ENCODE results near the gene PGLYRP4.

Gene PGLYRP4

GRCh38 chr1:153397051-153397923 lies 48.6 kb upstream of the PGLYRP4 start:
- no peaks in the 10 kb centered on the region for H3K4me1 ChIP-seq (ENCODE audit: control insufficient read depth, insufficient read depth, low read length)
- no peaks in the 10 kb centered on the region for H3K9me3 ChIP-seq (ENCODE audit: control insufficient read depth, insufficient read depth, low read depth, low read length)
- ChIA-PET CTCF (interaction anchor here (0.9 to 2.8 kb wide), 2 partner anchors 42 to 69 kb away, joined by 3 to 9 read pairs; no protein-coding TSS in a partner anchor), POLR2A (no interaction called here)
- TF ChIP-seq YY1 (tag by site-specific recombination; IDR thresholded peaks at IDR 0.05): no peak
- TF ChIP-seq HOXC10 (CRISPR knock-in tag; IDR thresholded peaks at IDR 0.05): no peak
- no peak for TF ChIP-seq ZNF768 (tag by site-specific recombination; IDR thresholded peaks at IDR 0.05)
- TF ChIP-seq, protein P1, sequence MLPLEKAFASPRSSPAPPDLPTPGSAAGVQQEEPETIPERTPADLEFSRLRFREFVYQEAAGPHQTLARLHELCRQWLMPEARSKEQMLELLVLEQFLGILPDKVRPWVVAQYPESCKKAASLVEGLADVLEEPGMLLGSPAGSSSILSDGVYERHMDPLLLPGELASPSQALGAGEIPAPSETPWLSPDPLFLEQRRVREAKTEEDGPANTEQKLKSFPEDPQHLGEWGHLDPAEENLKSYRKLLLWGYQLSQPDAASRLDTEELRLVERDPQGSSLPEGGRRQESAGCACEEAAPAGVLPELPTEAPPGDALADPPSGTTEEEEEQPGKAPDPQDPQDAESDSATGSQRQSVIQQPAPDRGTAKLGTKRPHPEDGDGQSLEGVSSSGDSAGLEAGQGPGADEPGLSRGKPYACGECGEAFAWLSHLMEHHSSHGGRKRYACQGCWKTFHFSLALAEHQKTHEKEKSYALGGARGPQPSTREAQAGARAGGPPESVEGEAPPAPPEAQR (tag by site-specific recombination; IDR thresholded peaks at IDR 0.05): no peak
- no peak for TF ChIP-seq ZNF747 (tag by site-specific recombination; IDR thresholded peaks at IDR 0.05)
- no peak for TF ChIP-seq ZNF324 (tag by site-specific recombination; IDR thresholded peaks at IDR 0.05)
- TF ChIP-seq ZNF548 (tag by site-specific recombination; IDR thresholded peaks at IDR 0.05): no peak
- no peak for TF ChIP-seq ZNF610 (tag by site-specific recombination; IDR thresholded peaks at IDR 0.05; ENCODE audit: borderline replicate concordance)
- TF ChIP-seq ZNF404 (tag by site-specific recombination; IDR thresholded peaks at IDR 0.05): no peak
- TF ChIP-seq ZNF175 (tag by site-specific recombination; IDR thresholded peaks at IDR 0.05): no peak
- TF ChIP-seq ZNF514 (tag by site-specific recombination; IDR thresholded peaks at IDR 0.05): no peak
- TF ChIP-seq ZNF292 (tag by site-specific recombination; IDR thresholded peaks at IDR 0.05; ENCODE audit: borderline replicate concordance, low read depth): no peak
- TF ChIP-seq ZNF335 (tag by site-specific recombination; conservative IDR thresholded peaks at IDR 0.05): no peak
- TF ChIP-seq RBAK (tag by site-specific recombination; IDR thresholded peaks at IDR 0.05): no peak
- no peak for TF ChIP-seq ZSCAN30 (tag by site-specific recombination; IDR thresholded peaks at IDR 0.05)
- TF ChIP-seq, protein P2, sequence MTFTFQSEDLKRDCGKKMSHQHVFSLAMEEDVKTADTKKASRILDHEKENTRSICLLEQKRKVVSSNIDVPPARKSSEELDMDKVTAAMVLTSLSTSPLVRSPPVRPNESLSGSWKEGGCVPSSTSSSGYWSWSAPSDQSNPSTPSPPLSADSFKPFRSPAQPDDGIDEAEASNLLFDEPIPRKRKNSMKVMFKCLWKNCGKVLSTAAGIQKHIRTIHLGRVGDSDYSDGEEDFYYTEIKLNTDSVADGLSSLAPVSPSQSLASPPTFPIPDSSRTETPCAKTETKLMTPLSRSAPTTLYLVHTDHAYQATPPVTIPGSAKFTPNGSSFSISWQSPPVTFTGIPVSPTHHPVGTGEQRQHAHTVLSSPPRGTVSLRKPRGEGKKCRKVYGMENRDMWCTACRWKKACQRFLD (tag by site-specific recombination; IDR thresholded peaks at IDR 0.05): no peak
- TF ChIP-seq ZNF843 (tag by site-specific recombination; IDR thresholded peaks at IDR 0.05): no peak
- TF ChIP-seq ZIC2 (tag by site-specific recombination; IDR thresholded peaks at IDR 0.05): no peak
- H3K36me3 ChIP-seq (ENCODE audit: control insufficient read depth in 2 of 2, insufficient read depth in 1 of 2, low read length in 2 of 2): no peaks in the 10 kb centered on the region
- no peak overlapping the region for H3K27ac ChIP-seq (ENCODE audit: extremely low read depth, low read depth, low read length)
- no peak overlapping the region for H3K4me3 ChIP-seq (ENCODE audit: low read depth, low read length)

DNA sequence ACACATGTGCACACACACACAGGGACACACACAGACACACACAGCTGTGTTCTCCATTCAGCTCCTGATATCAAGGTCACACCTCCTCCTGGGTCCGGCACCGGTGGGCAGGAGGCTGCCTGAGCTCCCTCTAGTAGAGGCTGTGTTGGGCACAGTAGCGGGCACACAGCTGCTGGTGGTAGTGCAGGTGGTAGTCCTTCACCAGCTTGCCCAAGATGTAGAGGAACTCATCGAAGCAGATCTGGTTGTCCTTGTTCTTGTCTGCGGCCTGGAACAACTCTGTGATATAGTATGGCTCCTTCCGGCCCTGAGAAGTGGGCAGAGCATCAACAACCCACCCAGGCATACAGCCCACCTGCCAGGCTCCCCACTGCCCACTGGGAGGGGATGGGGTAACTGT lies 47.8 kb upstream of the PGLYRP4 start:
- Histone ChIP-seq H3K4me1 (ENCODE audit: control insufficient read depth, insufficient read depth, low read length) (no peaks in the 10 kb centered on the region), H3K27ac (ENCODE audit: extremely low read depth, low read depth, low read length) (no peak overlapping the region), H3K36me3 (ENCODE audit: control insufficient read depth in 2 of 2, insufficient read depth in 1 of 2, low read length in 2 of 2) (no peaks in the 10 kb centered on the region), H3K9me3 (ENCODE audit: control insufficient read depth, insufficient read depth, low read depth, low read length) (no peaks in the 10 kb centered on the region), H3K4me3 (ENCODE audit: low read depth, low read length) (no peak overlapping the region)
- CTCF ChIA-PET: interaction anchor here (0.9 to 2.8 kb wide), 2 partner anchors 42 to 70 kb away, joined by 3 to 9 read pairs; no protein-coding TSS in a partner anchor
- TF ChIP-seq OSR2 (tag by site-specific recombination; IDR thresholded peaks at IDR 0.05) (no peak), ZNF423 (tag by site-specific recombination; IDR thresholded peaks at IDR 0.05) (no peak), ZNF335 (tag by site-specific recombination; conservative IDR thresholded peaks at IDR 0.05) (no peak)
- TF ChIP-seq, protein P3, sequence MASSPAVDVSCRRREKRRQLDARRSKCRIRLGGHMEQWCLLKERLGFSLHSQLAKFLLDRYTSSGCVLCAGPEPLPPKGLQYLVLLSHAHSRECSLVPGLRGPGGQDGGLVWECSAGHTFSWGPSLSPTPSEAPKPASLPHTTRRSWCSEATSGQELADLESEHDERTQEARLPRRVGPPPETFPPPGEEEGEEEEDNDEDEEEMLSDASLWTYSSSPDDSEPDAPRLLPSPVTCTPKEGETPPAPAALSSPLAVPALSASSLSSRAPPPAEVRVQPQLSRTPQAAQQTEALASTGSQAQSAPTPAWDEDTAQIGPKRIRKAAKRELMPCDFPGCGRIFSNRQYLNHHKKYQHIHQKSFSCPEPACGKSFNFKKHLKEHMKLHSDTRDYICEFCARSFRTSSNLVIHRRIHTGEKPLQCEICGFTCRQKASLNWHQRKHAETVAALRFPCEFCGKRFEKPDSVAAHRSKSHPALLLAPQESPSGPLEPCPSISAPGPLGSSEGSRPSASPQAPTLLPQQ (tag by site-specific recombination; IDR thresholded peaks at IDR 0.05): no peak
- POLR2A ChIA-PET: no interaction called here

All from HEK293 (cell line).